Testis (tissue), 2 donors: ENCODE results near the gene PCSK4.

ENCODE experiments used
- POLR2A ChIP-seq: fragments of 450-650 bp; IDR thresholded peaks from one replicate; pipeline ENCODE4 v1.6.1; 2017; ENCODE audit warnings: antibody characterized with exemption, mild to moderate bottlenecking, moderate library complexity
- TF ChIP-seq, protein P1 (sequence below), 3 experiments: fragments of 450-650 bp in 2 of 3; fragments of 200-600 bp in 1 of 3; sonication (generic) in 1 of 3; IDR thresholded peaks; one replicate each; pipeline ENCODE4 v1.5.1; 2016 to 2019; ENCODE audit warnings: antibody characterized with exemption in 3 of 3, mild to moderate bottlenecking in 2 of 3, moderate library complexity in 1 of 3

DNA sequence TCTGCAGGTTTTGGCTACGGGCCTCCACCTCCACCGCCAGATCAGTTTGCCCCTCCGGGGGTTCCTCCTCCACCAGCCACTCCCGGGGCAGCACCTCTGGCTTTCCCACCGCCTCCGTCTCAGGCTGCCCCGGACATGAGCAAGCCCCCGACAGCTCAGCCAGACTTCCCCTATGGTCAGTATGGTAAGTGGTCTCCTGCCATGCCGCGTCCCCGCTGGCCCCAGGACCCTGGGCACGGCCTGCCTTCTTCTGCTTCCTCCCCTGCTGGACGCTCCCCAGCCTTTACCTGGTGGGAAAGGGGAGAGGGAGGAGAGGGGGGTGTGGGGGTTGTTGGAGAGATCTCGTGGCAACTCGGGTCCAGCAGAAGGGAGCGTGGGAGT lies 57.7 kb downstream of the PCSK4 start:
- TF ChIP-seq POLR2A: no peak
- TF ChIP-seq, protein P1, sequence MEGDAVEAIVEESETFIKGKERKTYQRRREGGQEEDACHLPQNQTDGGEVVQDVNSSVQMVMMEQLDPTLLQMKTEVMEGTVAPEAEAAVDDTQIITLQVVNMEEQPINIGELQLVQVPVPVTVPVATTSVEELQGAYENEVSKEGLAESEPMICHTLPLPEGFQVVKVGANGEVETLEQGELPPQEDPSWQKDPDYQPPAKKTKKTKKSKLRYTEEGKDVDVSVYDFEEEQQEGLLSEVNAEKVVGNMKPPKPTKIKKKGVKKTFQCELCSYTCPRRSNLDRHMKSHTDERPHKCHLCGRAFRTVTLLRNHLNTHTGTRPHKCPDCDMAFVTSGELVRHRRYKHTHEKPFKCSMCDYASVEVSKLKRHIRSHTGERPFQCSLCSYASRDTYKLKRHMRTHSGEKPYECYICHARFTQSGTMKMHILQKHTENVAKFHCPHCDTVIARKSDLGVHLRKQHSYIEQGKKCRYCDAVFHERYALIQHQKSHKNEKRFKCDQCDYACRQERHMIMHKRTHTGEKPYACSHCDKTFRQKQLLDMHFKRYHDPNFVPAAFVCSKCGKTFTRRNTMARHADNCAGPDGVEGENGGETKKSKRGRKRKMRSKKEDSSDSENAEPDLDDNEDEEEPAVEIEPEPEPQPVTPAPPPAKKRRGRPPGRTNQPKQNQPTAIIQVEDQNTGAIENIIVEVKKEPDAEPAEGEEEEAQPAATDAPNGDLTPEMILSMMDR (IDR thresholded peaks at IDR 0.05): no peak
